ENCODE data around the gene PRKCB. TPM values are rescaled to one million over a fixed set of nuclear protein-coding genes. Genes with fewer than 3 reads are reported as not detected.

The PRKCB gene
- total RNA-seq, 1 donor from 2014 or later, result 0.69 TPM

GRCh38 chr16:24214992-24215391 lies 379.2 kb downstream of the PRKCB start:
- H3K27ac Mint-ChIP-seq (ENCODE audit: unreplicated experiment), result no peak overlapping the region
- H3K4me3 Mint-ChIP-seq (ENCODE audit: unreplicated experiment), result no peak overlapping the region
- peaks cover 3% of the 10 kb centered on the region for H3K27me3 Mint-ChIP-seq (ENCODE audit: unreplicated experiment)
- no peak for DNase-seq
- H3K4me1 Mint-ChIP-seq (ENCODE audit: low read depth, unreplicated experiment), result no peaks in the 10 kb centered on the region
- no peak for TF ChIP-seq CTCF (IDR thresholded peaks at IDR 0.05; ENCODE audit: partially characterized antibody, unreplicated experiment)
- H3K9me3 Mint-ChIP-seq (ENCODE audit: unreplicated experiment), result peaks cover 5% of the 10 kb centered on the region
- no peaks in the 10 kb centered on the region for H3K36me3 Mint-ChIP-seq (ENCODE audit: unreplicated experiment)

- H3K36me3 Mint-ChIP-seq (ENCODE audit: unreplicated experiment), result no peaks in the 10 kb centered on the region
Measured at GRCh38 chr16:24216961-24217360, 381.2 kb downstream of the PRKCB start.

GRCh38 chr16:24217461-24217860 lies 381.7 kb downstream of the PRKCB start:
- Mint-ChIP-seq H3K36me3 (ENCODE audit: unreplicated experiment) (no peaks in the 10 kb centered on the region), H3K27ac (ENCODE audit: unreplicated experiment) (no peak overlapping the region), H3K4me1 (ENCODE audit: low read depth, unreplicated experiment) (no peaks in the 10 kb centered on the region), H3K4me3 (ENCODE audit: unreplicated experiment) (no peak overlapping the region), H3K27me3 (ENCODE audit: unreplicated experiment) (peaks cover 1% of the 10 kb centered on the region), H3K9me3 (ENCODE audit: unreplicated experiment) (peaks cover 2% of the 10 kb centered on the region)
- TF ChIP-seq CTCF (IDR thresholded peaks at IDR 0.05; ENCODE audit: partially characterized antibody, unreplicated experiment), result no peak
- DNase-seq, result no peak

More at GRCh38 chr16:24216961-24217360, 381.2 kb downstream of the PRKCB start:
- Mint-ChIP-seq H3K4me3 (ENCODE audit: unreplicated experiment) (no peak overlapping the region), H3K4me1 (ENCODE audit: low read depth, unreplicated experiment) (no peaks in the 10 kb centered on the region), H3K27me3 (ENCODE audit: unreplicated experiment) (peaks cover 1% of the 10 kb centered on the region), H3K9me3 (ENCODE audit: unreplicated experiment) (peaks cover 2% of the 10 kb centered on the region), H3K27ac (ENCODE audit: unreplicated experiment) (no peak overlapping the region)
- no peak for DNase-seq
- TF ChIP-seq CTCF (IDR thresholded peaks at IDR 0.05; ENCODE audit: partially characterized antibody, unreplicated experiment), result no peak

- H3K4me3 Mint-ChIP-seq (ENCODE audit: unreplicated experiment), result no peak overlapping the region
- H3K9me3 Mint-ChIP-seq (ENCODE audit: unreplicated experiment), result peaks cover 2% of the 10 kb centered on the region
- no peak for TF ChIP-seq CTCF (IDR thresholded peaks at IDR 0.05; ENCODE audit: partially characterized antibody, unreplicated experiment)
- no peaks in the 10 kb centered on the region for H3K4me1 Mint-ChIP-seq (ENCODE audit: low read depth, unreplicated experiment)
- no peaks in the 10 kb centered on the region for H3K36me3 Mint-ChIP-seq (ENCODE audit: unreplicated experiment)
- no peak overlapping the region for H3K27ac Mint-ChIP-seq (ENCODE audit: unreplicated experiment)
- peaks cover 1% of the 10 kb centered on the region for H3K27me3 Mint-ChIP-seq (ENCODE audit: unreplicated experiment)
- DNase-seq, result no peak
Measured at GRCh38 chr16:24218299-24218698, 382.5 kb downstream of the PRKCB start.

- DNase-seq, result no peak
- no peaks in the 10 kb centered on the region for H3K36me3 Mint-ChIP-seq (ENCODE audit: unreplicated experiment)
- no peak for TF ChIP-seq CTCF (IDR thresholded peaks at IDR 0.05; ENCODE audit: partially characterized antibody, unreplicated experiment)
- H3K4me3 Mint-ChIP-seq (ENCODE audit: unreplicated experiment), result no peak overlapping the region
- peaks cover 4% of the 10 kb centered on the region for H3K9me3 Mint-ChIP-seq (ENCODE audit: unreplicated experiment)
- no peaks in the 10 kb centered on the region for H3K27me3 Mint-ChIP-seq (ENCODE audit: unreplicated experiment)
- no peak overlapping the region for H3K27ac Mint-ChIP-seq (ENCODE audit: unreplicated experiment)
- H3K4me1 Mint-ChIP-seq (ENCODE audit: low read depth, unreplicated experiment), result no peaks in the 10 kb centered on the region
Measured at GRCh38 chr16:24221219-24221618, 385.4 kb downstream of the PRKCB start.
